NT2/D1 (cell line): ENCODE data around the gene NRXN3.

Source experiments
- DNase-seq: peaks from one replicate; pipeline ENCODE4 v3.0.0-alpha.2; 2011; ENCODE audit warnings: low read depth, low spot score
- H3K27me3 ChIP-seq: 2 replicates; pipeline ENCODE4 v1.6.0; 2011; ENCODE audit warnings: mild to moderate bottlenecking; ENCODE audit not compliant: insufficient read length, insufficient read depth
- H3K36me3 ChIP-seq: 2 replicates; pipeline ENCODE4 v1.6.1; 2011; ENCODE audit warnings: mild to moderate bottlenecking, low read length, mixed read lengths; ENCODE audit not compliant: insufficient read depth, insufficient read length
- H3K4me1 ChIP-seq: 2 replicates; pipeline ENCODE4 v1.5.1; 2011; ENCODE audit not compliant: insufficient read depth, insufficient read length
- H3K4me3 ChIP-seq: 2 replicates; pipeline ENCODE4 v1.5.1; 2011; ENCODE audit warnings: low read depth; ENCODE audit not compliant: insufficient read length
- H3K9ac ChIP-seq: 2 replicates; pipeline ENCODE4 v1.6.0; 2011; ENCODE audit warnings: low read depth; ENCODE audit not compliant: insufficient read length
- H3K9me3 ChIP-seq: 2 replicates; pipeline ENCODE4 v1.5.1; 2011; ENCODE audit warnings: mild to moderate bottlenecking, low read length; ENCODE audit not compliant: insufficient read depth
- SUZ12 ChIP-seq: IDR thresholded peaks from 2 replicates; pipeline ENCODE4 v1.6.1; 2011; ENCODE audit not compliant: insufficient read length, insufficient read depth; ENCODE audit errors: extremely low read depth
- YY1 ChIP-seq: IDR thresholded peaks from 2 replicates; pipeline ENCODE4 v1.6.1; 2011; ENCODE audit not compliant: insufficient read length, insufficient read depth
- ZNF274 ChIP-seq: IDR thresholded peaks from 2 replicates; pipeline ENCODE4 v1.6.1; 2011; ENCODE audit warnings: mild to moderate bottlenecking, low read depth, low read length

NRXN3 gene

DNA sequence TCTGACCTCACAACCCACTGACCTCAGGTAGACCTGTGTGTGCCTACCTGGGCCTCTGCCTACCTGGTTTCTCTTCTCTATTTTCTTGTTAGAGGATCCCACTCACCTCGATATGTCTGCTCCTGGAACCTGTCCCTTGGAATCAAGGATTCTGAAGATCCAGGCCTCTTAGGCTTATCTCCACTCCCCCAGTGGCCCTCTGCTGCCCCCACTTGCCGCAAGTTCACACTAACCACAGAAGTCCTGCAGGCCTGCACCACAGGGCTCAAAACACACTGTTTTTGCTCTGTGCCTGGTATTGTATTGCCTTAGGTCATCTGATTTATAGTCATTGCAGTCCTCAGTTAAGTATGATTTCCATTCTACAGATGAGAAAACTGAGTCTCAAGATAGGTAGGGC lies 15.3 kb upstream of the NRXN3 start:
- H3K27me3 ChIP-seq, result no peaks in the 10 kb centered on the region
- peaks cover 4% of the 10 kb centered on the region for H3K4me1 ChIP-seq
- TF ChIP-seq YY1 (no peak), ZNF274 (no peak), SUZ12 (no peak)
- H3K9me3 ChIP-seq, result no peaks in the 10 kb centered on the region
- H3K9ac ChIP-seq, result no peak overlapping the region
- DNase-seq, result peak; percentile 11
- no peak overlapping the region for H3K4me3 ChIP-seq
- no peaks in the 10 kb centered on the region for H3K36me3 ChIP-seq

DNA sequence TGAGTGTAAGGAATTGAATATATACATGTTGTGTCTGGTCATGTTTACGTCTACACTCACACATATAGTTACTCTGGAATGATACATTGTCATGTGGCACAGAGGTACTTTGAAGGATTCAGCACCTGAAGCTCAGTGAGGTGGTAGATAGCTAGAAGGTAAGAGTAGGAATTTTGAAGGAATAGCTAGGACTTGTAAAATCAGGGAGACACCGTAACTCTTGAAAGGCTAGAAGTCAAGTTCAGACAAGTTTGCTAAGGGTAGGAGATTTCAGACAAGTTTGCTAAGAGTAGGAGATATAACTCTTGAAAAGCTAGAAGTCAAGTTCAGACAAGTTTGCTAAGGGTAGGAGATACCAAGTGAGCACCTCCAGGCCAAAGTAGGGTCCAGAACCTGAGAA lies 14.0 kb upstream of the NRXN3 start:
- no peak overlapping the region for H3K9ac ChIP-seq
- peaks cover 4% of the 10 kb centered on the region for H3K4me1 ChIP-seq
- TF ChIP-seq SUZ12, result no peak

DNA sequence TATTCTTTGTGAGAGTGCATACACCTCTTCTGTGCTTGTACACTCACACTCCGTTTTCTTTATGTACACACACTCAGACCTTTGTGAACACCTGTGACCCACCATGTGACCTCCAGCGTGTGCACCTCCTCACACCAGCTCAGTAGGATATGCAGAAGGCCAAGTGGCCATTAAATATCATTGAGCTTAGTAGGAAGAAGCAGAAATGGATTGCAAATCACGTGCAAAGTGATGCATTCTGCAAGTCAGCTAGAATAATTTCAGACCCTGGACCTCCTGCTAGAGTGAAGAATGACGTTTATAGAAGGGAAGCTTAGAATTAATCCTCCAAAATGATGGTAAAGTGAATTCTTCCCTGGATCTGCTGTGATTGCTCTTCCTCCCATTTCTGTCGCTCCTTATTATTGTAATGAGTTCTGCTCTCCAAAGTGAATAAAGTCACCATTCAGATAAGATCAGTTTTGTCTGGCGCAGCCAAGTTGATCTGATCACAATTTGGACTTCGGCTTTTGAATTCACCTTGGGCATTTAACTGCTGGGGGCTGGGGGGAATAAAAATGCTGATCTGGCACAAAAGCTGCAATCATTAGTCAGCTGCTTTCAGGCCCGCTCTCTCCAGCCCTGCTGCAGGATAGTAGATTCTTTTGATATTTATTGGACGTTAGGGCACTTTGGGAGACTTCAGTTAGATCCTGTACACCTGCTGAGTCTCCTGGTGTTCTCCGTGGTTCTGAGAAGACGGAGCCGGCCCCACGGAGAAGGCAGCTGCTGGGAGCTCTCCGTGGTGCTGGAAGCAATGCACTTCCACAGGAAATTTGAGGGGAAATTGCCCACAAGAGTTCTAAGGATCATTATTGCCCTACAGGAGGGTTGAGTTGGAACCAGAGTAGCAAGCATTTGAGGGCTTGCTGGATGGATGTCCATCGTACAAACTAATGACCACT lies 12.4 kb upstream of the NRXN3 start:
- no peak for DNase-seq
- no peaks in the 10 kb centered on the region for H3K9me3 ChIP-seq
- no peak overlapping the region for H3K4me3 ChIP-seq
- H3K9ac ChIP-seq, result no peak overlapping the region
- TF ChIP-seq SUZ12, result no peak
- TF ChIP-seq ZNF274, result no peak
- TF ChIP-seq YY1, result no peak
- H3K27me3 ChIP-seq, result no peaks in the 10 kb centered on the region
- no peaks in the 10 kb centered on the region for H3K4me1 ChIP-seq
- H3K36me3 ChIP-seq, result no peaks in the 10 kb centered on the region

More for the DNA sequence above, 14.0 kb upstream of the NRXN3 start:
- Histone ChIP-seq H3K27me3 (no peaks in the 10 kb centered on the region), H3K4me3 (no peak overlapping the region), H3K9me3 (no peaks in the 10 kb centered on the region), H3K36me3 (no peaks in the 10 kb centered on the region)
- DNase-seq, result no peak

DNA sequence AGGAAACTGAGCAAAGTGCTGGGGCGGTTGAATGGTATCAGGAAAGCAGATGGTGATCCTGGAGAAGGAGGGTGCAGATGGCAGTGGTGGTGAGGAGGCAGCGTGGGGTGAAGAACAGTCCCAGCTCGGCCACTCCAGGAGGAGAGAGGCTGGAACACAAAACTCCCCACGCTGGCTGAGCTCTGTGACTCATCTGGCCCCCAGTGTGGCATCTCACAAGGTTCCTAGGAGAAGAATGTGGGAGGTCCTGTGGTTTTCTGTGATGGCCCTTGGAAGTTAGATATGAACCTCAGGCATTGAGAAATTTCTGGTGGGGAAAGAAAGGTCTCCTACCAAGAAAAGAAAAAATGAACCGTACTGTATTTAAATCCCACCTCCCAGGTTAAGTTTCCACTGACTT lies 8.0 kb upstream of the NRXN3 start:
- no peaks in the 10 kb centered on the region for H3K9me3 ChIP-seq

DNA sequence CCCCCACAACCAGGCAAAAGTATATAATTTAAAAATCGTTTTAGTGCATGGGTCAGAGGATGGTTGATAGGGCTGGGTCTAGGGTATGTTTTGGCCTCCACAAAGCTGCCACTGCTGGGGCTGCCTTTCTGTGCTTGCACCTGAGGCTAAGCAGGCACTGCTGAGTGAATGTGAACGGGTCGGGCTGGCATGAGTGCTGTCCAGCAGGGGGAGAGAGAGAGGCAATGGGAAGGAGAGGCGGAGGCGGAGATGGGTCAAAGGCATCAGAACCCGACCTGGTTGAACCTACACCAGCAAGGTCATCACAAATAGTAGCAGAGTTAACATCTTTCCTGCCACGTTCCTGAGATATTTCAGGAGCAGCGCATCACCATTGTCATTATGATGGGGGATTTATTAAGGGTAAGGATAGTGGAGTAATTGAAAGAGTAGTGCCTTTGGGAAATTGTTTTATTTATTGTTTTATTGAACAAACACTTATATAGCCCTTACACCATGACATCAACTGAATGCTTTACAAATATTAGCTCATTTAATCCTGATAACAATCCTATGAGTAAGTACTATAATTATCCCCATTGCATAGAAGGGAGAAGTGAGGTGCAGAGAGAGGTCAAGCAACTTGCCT lies 5.8 kb upstream of the NRXN3 start:
- no peak for TF ChIP-seq SUZ12
- no peak for TF ChIP-seq ZNF274
- no peak for TF ChIP-seq YY1
- DNase-seq, result peak; percentile 38
- H3K9ac ChIP-seq, result no peak overlapping the region
- no peaks in the 10 kb centered on the region for H3K4me1 ChIP-seq
- H3K9me3 ChIP-seq, result no peaks in the 10 kb centered on the region
- no peaks in the 10 kb centered on the region for H3K36me3 ChIP-seq
- no peak overlapping the region for H3K4me3 ChIP-seq
- H3K27me3 ChIP-seq, result no peaks in the 10 kb centered on the region

More for the DNA sequence above, 8.0 kb upstream of the NRXN3 start:
- no peak for TF ChIP-seq YY1
- TF ChIP-seq SUZ12, result no peak
- TF ChIP-seq ZNF274, result no peak
- H3K4me3 ChIP-seq, result no peak overlapping the region
- no peaks in the 10 kb centered on the region for H3K4me1 ChIP-seq
- H3K9ac ChIP-seq, result no peak overlapping the region
- no peaks in the 10 kb centered on the region for H3K27me3 ChIP-seq
- DNase-seq, result no peak
- no peaks in the 10 kb centered on the region for H3K36me3 ChIP-seq

DNA sequence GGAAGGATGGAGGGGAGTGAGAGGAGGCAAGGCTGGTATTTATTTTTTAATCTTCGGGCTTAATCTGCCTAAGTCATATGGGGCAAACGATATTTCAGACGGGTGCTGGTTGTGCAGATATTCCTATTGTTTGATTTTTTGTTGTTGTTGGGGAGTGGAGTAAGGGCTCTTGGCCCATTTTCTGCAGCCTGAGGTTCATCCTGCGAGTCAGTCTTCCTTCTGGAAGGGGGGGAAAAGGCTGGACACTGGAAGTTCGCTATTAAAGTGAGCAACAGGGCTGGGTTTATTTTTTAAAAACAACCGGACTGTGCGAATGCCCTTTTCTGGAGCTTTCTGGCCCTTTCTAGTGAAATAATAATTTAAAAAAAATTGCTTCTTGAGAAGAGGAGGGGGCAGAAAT lies 2.3 kb downstream of the NRXN3 start:
- Histone ChIP-seq H3K27me3 (no peaks in the 10 kb centered on the region), H3K36me3 (no peaks in the 10 kb centered on the region), H3K9me3 (no peaks in the 10 kb centered on the region), H3K4me3 (no peak overlapping the region), H3K9ac (no peak overlapping the region), H3K4me1 (no peaks in the 10 kb centered on the region)
- DNase-seq, result no peak
- TF ChIP-seq YY1, result no peak
- no peak for TF ChIP-seq ZNF274
- TF ChIP-seq SUZ12, result no peak

DNA sequence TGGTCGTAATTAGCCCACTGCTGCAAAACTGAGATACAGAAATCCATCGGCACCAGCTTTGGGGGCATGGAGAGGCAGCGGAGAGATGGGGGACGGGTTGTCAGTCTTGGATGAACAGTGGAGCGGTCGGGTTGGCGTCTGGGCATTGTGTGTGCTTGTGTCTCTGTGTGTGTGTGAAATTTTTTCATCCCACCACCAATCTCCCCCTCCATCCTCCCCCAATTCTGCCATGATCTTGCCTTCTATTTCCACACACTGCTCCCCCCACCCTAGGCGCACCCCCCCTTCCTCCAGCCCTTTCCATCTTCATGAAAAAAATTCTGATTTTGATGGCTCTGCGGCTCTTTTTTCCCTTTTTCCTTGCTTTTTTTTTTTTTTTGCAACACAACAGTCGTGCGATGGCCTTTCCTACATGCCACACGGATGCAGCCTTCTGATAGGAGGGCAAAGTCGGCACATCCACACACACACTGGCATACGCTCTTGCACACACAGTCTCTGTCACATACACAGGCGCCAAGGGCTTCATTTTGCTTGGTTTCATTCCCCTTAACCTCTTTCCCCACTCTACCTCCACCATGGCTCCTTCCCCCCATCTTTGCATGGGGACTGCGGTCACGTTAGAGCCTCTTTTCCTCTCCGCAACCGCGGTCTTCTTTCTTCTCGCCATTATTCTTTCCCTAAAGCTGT lies 3.3 kb downstream of the NRXN3 start:
- no peak overlapping the region for H3K9ac ChIP-seq
- TF ChIP-seq YY1 (no peak), ZNF274 (no peak), SUZ12 (no peak)
- no peaks in the 10 kb centered on the region for H3K27me3 ChIP-seq
- H3K9me3 ChIP-seq, result no peaks in the 10 kb centered on the region
- H3K36me3 ChIP-seq, result no peaks in the 10 kb centered on the region
- no peak for DNase-seq
- H3K4me3 ChIP-seq, result no peak overlapping the region
- H3K4me1 ChIP-seq, result no peaks in the 10 kb centered on the region
